UCSD-AML1 (cell line): Measurements from ENCODE around the gene MYO1F.
A peak's percentile ranks its signal among the peaks of the same experiment; 100 is the strongest.

Experiments used
- DNase-seq: peaks from one replicate; lab custom pipeline; 2025; ENCODE audit not compliant: unreplicated experiment; lab: John Stamatoyannopoulos, UW

Gene MYO1F

GRCh38 chr19:8499048-8499833 lies 78.0 kb downstream of the MYO1F start:
- DNase-seq: no peak

GRCh38 chr19:8498295-8498694 lies 78.9 kb downstream of the MYO1F start:
- no peak for DNase-seq

- peak; percentile 74 for DNase-seq
These were observed 83.1 kb downstream of the MYO1F start for GRCh38 chr19:8494158-8494557.

GRCh38 chr19:8491574-8491973 lies 85.7 kb downstream of the MYO1F start:
- no peak for DNase-seq

- DNase-seq: no peak
These were observed 86.4 kb downstream of the MYO1F start for GRCh38 chr19:8490873-8491272.

- no peak for DNase-seq
These were observed 86.9 kb downstream of the MYO1F start for GRCh38 chr19:8490395-8490760.

- DNase-seq: no peak
These were observed 87.5 kb downstream of the MYO1F start for GRCh38 chr19:8489561-8490394.

- DNase-seq: no peak
These were observed 88.9 kb downstream of the MYO1F start for GRCh38 chr19:8488365-8488764.

GRCh38 chr19:8487137-8487851 lies 89.9 kb downstream of the MYO1F start:
- DNase-seq: peak; percentile 81

- no peak for DNase-seq
These were observed 90.5 kb downstream of the MYO1F start for GRCh38 chr19:8486661-8487136.

- DNase-seq: no peak
These were observed 91.5 kb downstream of the MYO1F start for GRCh38 chr19:8485561-8486371.

GRCh38 chr19:8484331-8484894 lies 92.8 kb downstream of the MYO1F start:
- DNase-seq: no peak

- DNase-seq: no peak
These were observed 94.1 kb downstream of the MYO1F start for GRCh38 chr19:8483165-8483564.

- no peak for DNase-seq
These were observed 94.5 kb downstream of the MYO1F start for GRCh38 chr19:8482696-8483095.

GRCh38 chr19:8481616-8482015 lies 95.6 kb downstream of the MYO1F start:
- no peak for DNase-seq

- no peak for DNase-seq
These were observed 96.0 kb downstream of the MYO1F start for GRCh38 chr19:8481201-8481600.

- no peak for DNase-seq
These were observed 98.6 kb downstream of the MYO1F start for GRCh38 chr19:8478598-8478997.

- DNase-seq: no peak
These were observed 99.4 kb downstream of the MYO1F start for GRCh38 chr19:8477889-8478288.

- DNase-seq: no peak
These were observed 100.7 kb downstream of the MYO1F start for GRCh38 chr19:8476524-8476923.

GRCh38 chr19:8475005-8475404 lies 102.2 kb downstream of the MYO1F start:
- no peak for DNase-seq
